KMS-11 (cell line): ENCODE results near the gene PPP2R5E.

ENCODE experiments used
- H2AFZ ChIP-seq: fragments of 200-600 bp; sonication (generic); 2 replicates; pipeline ENCODE4 v1.6.1; 2016; ENCODE audit warnings: antibody characterized with exemption, mixed run types, low read depth
- H3K27ac ChIP-seq: fragments of 200-600 bp; sonication (generic); 2 replicates; pipeline ENCODE4 v1.6.1; 2016; ENCODE audit warnings: mild to moderate bottlenecking, mixed run types
- H3K27me3 ChIP-seq: fragments of 200-600 bp; sonication (generic); 2 replicates; pipeline ENCODE4 v1.6.1; 2017; ENCODE audit warnings: mild to moderate bottlenecking, low read depth, mixed run types, moderate library complexity; ENCODE audit not compliant: insufficient read depth
- H3K36me3 ChIP-seq: fragments of 200-600 bp; sonication (generic); 2 replicates; pipeline ENCODE4 v1.6.1; 2017; ENCODE audit warnings: mild to moderate bottlenecking, mixed run types; ENCODE audit not compliant: insufficient read depth
- H3K4me1 ChIP-seq: fragments of 200-600 bp; sonication (generic); 2 replicates; pipeline ENCODE4 v1.6.1; 2016; ENCODE audit warnings: mild to moderate bottlenecking, low read depth, mixed run types; ENCODE audit not compliant: poor library complexity, severe bottlenecking
- H3K4me2 ChIP-seq: fragments of 200-600 bp; sonication (generic); 2 replicates; pipeline ENCODE4 v1.7.0; 2016; ENCODE audit warnings: mild to moderate bottlenecking, mixed run types
- H3K4me3 ChIP-seq: fragments of 200-600 bp; sonication (generic); IDR thresholded peaks from 2 replicates; pipeline ENCODE4 v1.6.1; 2017; ENCODE audit warnings: low read depth, low read length, mixed read lengths; ENCODE audit not compliant: insufficient read depth
- H3K79me2 ChIP-seq: fragments of 200-600 bp; sonication (generic); 2 replicates; pipeline ENCODE4 v1.6.1; 2016; ENCODE audit warnings: low read depth, mixed run types; ENCODE audit not compliant: insufficient read depth
- H3K9ac ChIP-seq: fragments of 200-600 bp; sonication (generic); 2 replicates; pipeline ENCODE4 v1.6.1; 2016; ENCODE audit warnings: mild to moderate bottlenecking, mixed run types
- H4K20me1 ChIP-seq: fragments of 200-600 bp; sonication (generic); 2 replicates; pipeline ENCODE4 v1.6.1; 2016; ENCODE audit warnings: mild to moderate bottlenecking, mixed run types; ENCODE audit not compliant: insufficient read depth
- CTCF ChIP-seq: fragments of 200-600 bp; sonication (generic); conservative IDR thresholded peaks from 2 replicates; pipeline ENCODE4 v1.6.1; 2017; ENCODE audit warnings: low read depth, mild to moderate bottlenecking, antibody characterized with exemption, low read length, moderate library complexity, mixed read lengths

The PPP2R5E gene

GRCh38 chr14:63478010-63478409, 65.2 kb downstream of the PPP2R5E start:
- no peaks in the 10 kb centered on the region for H3K36me3 ChIP-seq
- peaks cover 48% of the 10 kb centered on the region for H3K79me2 ChIP-seq
- H3K4me1 ChIP-seq = peaks cover 95% of the 10 kb centered on the region
- no peak overlapping the region for H2AFZ ChIP-seq
- peak overlapping the region; percentile 82 for H3K4me2 ChIP-seq
- H3K4me3 ChIP-seq = no peak overlapping the region
- no peaks in the 10 kb centered on the region for H3K27me3 ChIP-seq
- no peaks in the 10 kb centered on the region for H4K20me1 ChIP-seq
- TF ChIP-seq CTCF = no peak
- H3K27ac ChIP-seq = peak overlapping the region; percentile 85; the same call in 1 of the 2 replicates
- 0 out of 2 replicates have a peak overlapping the region, but pooled peaks have one; percentile 54 for H3K9ac ChIP-seq

GRCh38 chr14:63477556-63477955, 65.6 kb downstream of the PPP2R5E start:
- H2AFZ ChIP-seq = no peak overlapping the region
- H3K27me3 ChIP-seq = no peaks in the 10 kb centered on the region
- no peak overlapping the region for H3K4me3 ChIP-seq
- peaks cover 49% of the 10 kb centered on the region for H3K79me2 ChIP-seq
- H4K20me1 ChIP-seq = no peaks in the 10 kb centered on the region
- peaks cover 95% of the 10 kb centered on the region for H3K4me1 ChIP-seq
- no peak for TF ChIP-seq CTCF
- peak overlapping the region; percentile 82 for H3K4me2 ChIP-seq
- H3K36me3 ChIP-seq = no peaks in the 10 kb centered on the region
- no peak overlapping the region for H3K9ac ChIP-seq
- peak overlapping the region; percentile 85; the same call in 1 of the 2 replicates for H3K27ac ChIP-seq

GRCh38 chr14:63475761-63476160, 67.4 kb downstream of the PPP2R5E start:
- no peak overlapping the region for H3K27ac ChIP-seq

DNA sequence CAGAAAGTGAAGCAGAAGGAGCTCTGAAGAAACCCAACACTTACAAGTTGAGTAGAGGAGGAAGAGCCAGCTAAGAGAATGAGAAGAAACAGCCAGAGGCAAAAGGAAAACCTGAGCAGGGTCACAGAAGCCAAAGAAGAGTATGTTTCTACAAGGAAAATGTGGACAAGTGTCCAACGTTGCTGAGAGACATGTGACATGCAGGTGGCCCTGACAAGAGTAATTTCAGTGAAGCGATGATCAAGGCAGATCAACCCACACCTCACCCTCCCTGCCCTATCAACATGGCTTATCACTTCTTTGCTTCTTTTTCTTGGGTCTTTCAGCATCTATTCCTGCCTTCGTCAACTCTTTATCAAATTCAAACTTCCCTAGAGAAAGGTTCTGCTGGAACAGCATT, 68.3 kb downstream of the PPP2R5E start:
- Histone ChIP-seq H3K4me1 (peaks cover 95% of the 10 kb centered on the region), H3K27me3 (no peaks in the 10 kb centered on the region), H3K9ac (no peak overlapping the region), H4K20me1 (no peaks in the 10 kb centered on the region), H3K27ac (no peak overlapping the region), H3K36me3 (no peaks in the 10 kb centered on the region), H3K79me2 (peaks cover 64% of the 10 kb centered on the region), H3K4me2 (peak overlapping the region; percentile 87; the same call in 1 of the 2 replicates), H2AFZ (no peak overlapping the region), H3K4me3 (no peak overlapping the region)
- no peak for TF ChIP-seq CTCF

More at GRCh38 chr14:63475761-63476160, 67.4 kb downstream of the PPP2R5E start:
- Histone ChIP-seq H3K27me3 (no peaks in the 10 kb centered on the region), H3K36me3 (no peaks in the 10 kb centered on the region), H3K9ac (no peak overlapping the region), H4K20me1 (no peaks in the 10 kb centered on the region), H3K4me1 (peaks cover 95% of the 10 kb centered on the region), H3K79me2 (peaks cover 56% of the 10 kb centered on the region), H3K4me3 (no peak overlapping the region), H2AFZ (no peak overlapping the region), H3K4me2 (peak overlapping the region; percentile 82; the same call in 1 of the 2 replicates)
- TF ChIP-seq CTCF = no peak
